ENCODE results near the gene PTTG1IP.

PTTG1IP gene

GRCh38 chr21:44872323-44872648 is 1.2 kb downstream of the PTTG1IP start:
- DNase-seq = peak; percentile 15
- in situ Hi-C loops (cut with HindIII; ENCODE audit: low pct_ligation_motif_present, low pct_unique_long_range_greater_than_20kb, low sequenced_read_pairs) = no loop called here

- peak; percentile 48 for DNase-seq
- in situ Hi-C loops (cut with HindIII; ENCODE audit: low pct_ligation_motif_present, low pct_unique_long_range_greater_than_20kb, low sequenced_read_pairs) = no loop called here
These were observed 1.8 kb downstream of the PTTG1IP start for GRCh38 chr21:44871576-44872269.

- DNase-seq = peak; percentile 27
- in situ Hi-C loops (cut with HindIII; ENCODE audit: low pct_ligation_motif_present, low pct_unique_long_range_greater_than_20kb, low sequenced_read_pairs) = no loop called here
These were observed 2.6 kb downstream of the PTTG1IP start for GRCh38 chr21:44870748-44871495.

- in situ Hi-C loops (cut with HindIII; ENCODE audit: low pct_ligation_motif_present, low pct_unique_long_range_greater_than_20kb, low sequenced_read_pairs) = no loop called here
- peak; percentile 96 for DNase-seq
These were observed 3.4 kb downstream of the PTTG1IP start for GRCh38 chr21:44869781-44870747.

GRCh38 chr21:44868707-44869106 is 4.8 kb downstream of the PTTG1IP start:
- in situ Hi-C loops (cut with HindIII; ENCODE audit: low pct_ligation_motif_present, low pct_unique_long_range_greater_than_20kb, low sequenced_read_pairs) = no loop called here
- no peak for DNase-seq

- in situ Hi-C loops (cut with HindIII; ENCODE audit: low pct_ligation_motif_present, low pct_unique_long_range_greater_than_20kb, low sequenced_read_pairs) = no loop called here
- DNase-seq = no peak
These were observed 5.3 kb downstream of the PTTG1IP start for GRCh38 chr21:44867999-44868700.

GRCh38 chr21:44867464-44867863 is 6.0 kb downstream of the PTTG1IP start:
- in situ Hi-C loops (cut with HindIII; ENCODE audit: low pct_ligation_motif_present, low pct_unique_long_range_greater_than_20kb, low sequenced_read_pairs) = no loop called here
- DNase-seq = no peak

GRCh38 chr21:44866780-44867179 is 6.7 kb downstream of the PTTG1IP start:
- DNase-seq = peak; percentile 18
- in situ Hi-C loops (cut with HindIII; ENCODE audit: low pct_ligation_motif_present, low pct_unique_long_range_greater_than_20kb, low sequenced_read_pairs) = no loop called here

GRCh38 chr21:44865561-44866280 is 7.8 kb downstream of the PTTG1IP start:
- in situ Hi-C loops (cut with HindIII; ENCODE audit: low pct_ligation_motif_present, low pct_unique_long_range_greater_than_20kb, low sequenced_read_pairs) = no loop called here
- DNase-seq = no peak

- in situ Hi-C loops (cut with HindIII; ENCODE audit: low pct_ligation_motif_present, low pct_unique_long_range_greater_than_20kb, low sequenced_read_pairs) = no loop called here
These were observed 10.4 kb downstream of the PTTG1IP start for GRCh38 chr21:44862869-44863685.

GRCh38 chr21:44858791-44859190 is 14.7 kb downstream of the PTTG1IP start:
- in situ Hi-C loops (cut with HindIII; ENCODE audit: low pct_ligation_motif_present, low pct_unique_long_range_greater_than_20kb, low sequenced_read_pairs) = no loop called here
- no peak for DNase-seq

More at GRCh38 chr21:44862869-44863685, 10.4 kb downstream of the PTTG1IP start:
- DNase-seq = no peak

- in situ Hi-C loops (cut with HindIII; ENCODE audit: low pct_ligation_motif_present, low pct_unique_long_range_greater_than_20kb, low sequenced_read_pairs) = no loop called here
- no peak for DNase-seq
These were observed 15.2 kb downstream of the PTTG1IP start for GRCh38 chr21:44858291-44858690.

GRCh38 chr21:44857127-44857892 is 16.2 kb downstream of the PTTG1IP start:
- no peak for DNase-seq
- in situ Hi-C loops (cut with HindIII; ENCODE audit: low pct_ligation_motif_present, low pct_unique_long_range_greater_than_20kb, low sequenced_read_pairs) = no loop called here

- DNase-seq = no peak
- in situ Hi-C loops (cut with HindIII; ENCODE audit: low pct_ligation_motif_present, low pct_unique_long_range_greater_than_20kb, low sequenced_read_pairs) = no loop called here
These were observed 17.4 kb downstream of the PTTG1IP start for GRCh38 chr21:44856131-44856530.

- in situ Hi-C loops (cut with HindIII; ENCODE audit: low pct_ligation_motif_present, low pct_unique_long_range_greater_than_20kb, low sequenced_read_pairs) = no loop called here
- no peak for DNase-seq
These were observed 17.9 kb downstream of the PTTG1IP start for GRCh38 chr21:44855572-44855971.

- in situ Hi-C loops (cut with HindIII; ENCODE audit: low pct_ligation_motif_present, low pct_unique_long_range_greater_than_20kb, low sequenced_read_pairs) = no loop called here
- no peak for DNase-seq
These were observed 18.6 kb downstream of the PTTG1IP start for GRCh38 chr21:44854664-44855446.

All from ACHN (cell line).